Keratinocyte (primary cell): ENCODE results near the gene IL19.
"Not testable (repeated sequence)": the region's sequence is repeated elsewhere in the genome, so short reads cannot be mapped to it uniquely, and the experiment has no call there.

Experiments
- EZH2 ChIP-seq: IDR thresholded peaks from one replicate; pipeline ENCODE4 v1.6.1; 2012; ENCODE audit warnings: inconsistent platforms, mild to moderate bottlenecking, low read length, moderate library complexity
- TF ChIP-seq, protein P1 (sequence below), 3 experiments: IDR thresholded peaks in 1 of 3; conservative IDR thresholded peaks in 1 of 3; optimal IDR thresholded peaks in 1 of 3; 2 replicates in 2 of 3; 3 replicates in 1 of 3; pipeline versions ENCODE3 to v1.5.1; 2011; ENCODE audit warnings: low read length in 3 of 3, mild to moderate bottlenecking in 3 of 3, moderate library complexity in 2 of 3, control low read depth in 1 of 3, inconsistent platforms in 1 of 3; ENCODE audit not compliant: insufficient read depth in 2 of 3; ENCODE audit errors: extremely low read depth in 1 of 3

DNA sequence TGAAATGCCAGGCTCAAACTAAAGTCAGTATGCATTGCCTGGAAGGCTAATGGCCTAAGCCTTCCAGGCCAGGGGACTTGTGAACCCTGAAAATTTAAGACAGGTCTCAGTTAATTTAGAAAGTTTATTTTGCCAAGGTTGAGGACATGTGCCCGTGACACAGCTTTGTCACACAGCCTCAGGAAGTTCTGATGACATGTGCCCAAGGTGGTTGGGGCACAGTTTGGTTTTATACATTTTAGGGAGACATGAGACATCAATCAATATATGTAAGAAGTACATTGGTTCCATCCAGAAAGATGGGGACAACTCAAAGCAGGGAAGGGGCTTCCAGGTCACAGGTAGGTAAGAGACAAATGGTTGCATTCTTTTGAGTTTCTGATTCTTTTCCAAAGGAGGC is 4.8 kb upstream of the IL19 start:
- TF ChIP-seq EZH2: not testable (repeated sequence)
- TF ChIP-seq, protein P1, sequence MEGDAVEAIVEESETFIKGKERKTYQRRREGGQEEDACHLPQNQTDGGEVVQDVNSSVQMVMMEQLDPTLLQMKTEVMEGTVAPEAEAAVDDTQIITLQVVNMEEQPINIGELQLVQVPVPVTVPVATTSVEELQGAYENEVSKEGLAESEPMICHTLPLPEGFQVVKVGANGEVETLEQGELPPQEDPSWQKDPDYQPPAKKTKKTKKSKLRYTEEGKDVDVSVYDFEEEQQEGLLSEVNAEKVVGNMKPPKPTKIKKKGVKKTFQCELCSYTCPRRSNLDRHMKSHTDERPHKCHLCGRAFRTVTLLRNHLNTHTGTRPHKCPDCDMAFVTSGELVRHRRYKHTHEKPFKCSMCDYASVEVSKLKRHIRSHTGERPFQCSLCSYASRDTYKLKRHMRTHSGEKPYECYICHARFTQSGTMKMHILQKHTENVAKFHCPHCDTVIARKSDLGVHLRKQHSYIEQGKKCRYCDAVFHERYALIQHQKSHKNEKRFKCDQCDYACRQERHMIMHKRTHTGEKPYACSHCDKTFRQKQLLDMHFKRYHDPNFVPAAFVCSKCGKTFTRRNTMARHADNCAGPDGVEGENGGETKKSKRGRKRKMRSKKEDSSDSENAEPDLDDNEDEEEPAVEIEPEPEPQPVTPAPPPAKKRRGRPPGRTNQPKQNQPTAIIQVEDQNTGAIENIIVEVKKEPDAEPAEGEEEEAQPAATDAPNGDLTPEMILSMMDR (optimal IDR thresholded peaks at IDR 0.05 in 1 of 3, IDR thresholded peaks at IDR 0.05 in 1 of 3, conservative IDR thresholded peaks at IDR 0.05 in 1 of 3; ENCODE audit: extremely low read depth in 1 of 3, insufficient read depth in 2 of 3, low read length in 3 of 3): not testable (repeated sequence)
